Measurements from ENCODE around the gene ACAP2.

DNA sequence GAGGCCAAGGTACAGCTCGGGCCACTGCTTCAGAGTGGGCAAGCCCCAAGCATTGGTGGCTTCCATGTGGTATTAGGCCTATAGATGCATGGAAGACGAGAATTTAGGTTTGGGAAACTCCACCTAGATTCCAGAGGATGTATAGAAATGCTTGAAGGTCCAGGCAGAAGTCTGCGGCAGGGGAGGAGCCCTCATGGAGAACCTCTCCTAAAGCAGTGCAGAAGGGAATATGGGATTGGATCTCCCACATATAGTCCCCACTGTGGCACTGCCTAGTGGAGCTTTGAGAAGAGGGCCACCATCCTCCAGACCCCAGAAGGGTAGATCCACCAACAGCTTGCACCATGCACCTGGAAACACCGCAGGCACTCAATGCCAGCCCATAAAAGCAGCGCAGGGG lies 123.8 kb downstream of the ACAP2 start:
- no peak for TF ChIP-seq LEF1 (IDR thresholded peaks at IDR 0.05; ENCODE audit: borderline replicate concordance)
- TF ChIP-seq BHLHE40 (IDR thresholded peaks at IDR 0.05; ENCODE audit: borderline replicate concordance): no peak
- no peak for TF ChIP-seq ZNF384 (IDR thresholded peaks at IDR 0.05)
- TF ChIP-seq HDGF (IDR thresholded peaks at IDR 0.05; ENCODE audit: borderline replicate concordance): no peak
- no peak for TF ChIP-seq FOXM1 (IDR thresholded peaks at IDR 0.05; ENCODE audit: borderline replicate concordance)
- no peak for TF ChIP-seq SP1 (IDR thresholded peaks at IDR 0.05)
- TF ChIP-seq, protein P1, sequence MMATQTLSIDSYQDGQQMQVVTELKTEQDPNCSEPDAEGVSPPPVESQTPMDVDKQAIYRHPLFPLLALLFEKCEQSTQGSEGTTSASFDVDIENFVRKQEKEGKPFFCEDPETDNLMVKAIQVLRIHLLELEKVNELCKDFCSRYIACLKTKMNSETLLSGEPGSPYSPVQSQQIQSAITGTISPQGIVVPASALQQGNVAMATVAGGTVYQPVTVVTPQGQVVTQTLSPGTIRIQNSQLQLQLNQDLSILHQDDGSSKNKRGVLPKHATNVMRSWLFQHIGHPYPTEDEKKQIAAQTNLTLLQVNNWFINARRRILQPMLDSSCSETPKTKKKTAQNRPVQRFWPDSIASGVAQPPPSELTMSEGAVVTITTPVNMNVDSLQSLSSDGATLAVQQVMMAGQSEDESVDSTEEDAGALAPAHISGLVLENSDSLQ (IDR thresholded peaks at IDR 0.05): no peak
- no peak for TF ChIP-seq ELF4 (IDR thresholded peaks at IDR 0.05)
- no peak for TF ChIP-seq FOXA1 (IDR thresholded peaks at IDR 0.05)
- TF ChIP-seq CTBP1 (IDR thresholded peaks at IDR 0.05; ENCODE audit: borderline replicate concordance): no peak
- no peak for TF ChIP-seq NFRKB (IDR thresholded peaks at IDR 0.05)

Data from HEK293T (cell line).